Activated naive CD4-positive, alpha-beta T cell treated with anti-CD3 and anti-CD28 coated beads, Interleukin-2, amount 10 ng/mL, durations not matched to agents 7 days and 5 days (primary cell): ENCODE results near the gene ULK4.
"Not testable (repeated sequence)": the region's sequence is repeated elsewhere in the genome, so short reads cannot be mapped to it uniquely, and the experiment has no call there.

Source experiments
- CTCF ChIA-PET: fragments of 350-600 bp; sonication (Branson Sonifier 250); formaldehyde crosslinking; loops from one replicate; lab custom pipeline; 2021; ENCODE audit warnings: antibody characterized with exemption; lab: Charles Lee
- DNase-seq: peaks from one replicate; pipeline ENCODE4 v3.0.0-alpha.2; 2020
- H3K27ac Mint-ChIP-seq: one replicate; pipeline ENCODE4 v1.8.0; 2021; ENCODE audit warnings: mild to moderate bottlenecking, moderate library complexity, mixed read lengths
- H3K27me3 Mint-ChIP-seq: one replicate; pipeline ENCODE4 v1.8.0; 2021; ENCODE audit warnings: mild to moderate bottlenecking, mixed read lengths
- H3K36me3 Mint-ChIP-seq: one replicate; pipeline ENCODE4 v1.8.0; 2021; ENCODE audit warnings: mixed read lengths
- H3K4me1 Mint-ChIP-seq: one replicate; pipeline ENCODE4 v1.8.0; 2021; ENCODE audit warnings: mixed read lengths
- H3K4me3 Mint-ChIP-seq: one replicate; pipeline ENCODE4 v1.8.0; 2021; ENCODE audit warnings: mild to moderate bottlenecking, moderate library complexity, mixed read lengths
- H3K9me3 Mint-ChIP-seq: one replicate; pipeline ENCODE4 v1.8.0; 2021; ENCODE audit warnings: mixed read lengths

The ULK4 gene

DNA sequence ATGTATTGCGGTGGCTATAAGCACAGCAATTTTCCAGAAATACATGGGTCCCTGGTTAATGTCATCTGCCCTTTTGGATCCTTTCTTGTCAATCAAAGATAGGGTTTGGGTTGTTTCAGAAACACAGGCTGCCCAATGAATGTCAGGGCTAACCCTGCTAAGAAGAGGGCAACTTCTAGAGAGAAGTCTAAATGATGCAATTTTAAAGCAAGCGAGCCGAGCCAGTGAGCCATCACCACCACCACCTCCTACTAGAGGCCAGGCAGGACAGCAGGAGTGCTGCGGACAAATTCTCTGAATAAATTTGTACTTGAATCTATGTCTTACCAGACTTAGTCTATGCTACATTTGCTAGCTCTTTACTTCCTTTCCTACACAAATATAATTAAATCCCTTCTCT is 514.2 kb downstream of the ULK4 start:
- CTCF ChIA-PET, result no interaction called here
- no peaks in the 10 kb centered on the region for H3K4me1 Mint-ChIP-seq
- H3K27ac Mint-ChIP-seq, result no peak overlapping the region
- DNase-seq, result no peak
- no peaks in the 10 kb centered on the region for H3K9me3 Mint-ChIP-seq
- H3K27me3 Mint-ChIP-seq, result no peaks in the 10 kb centered on the region
- no peak overlapping the region for H3K4me3 Mint-ChIP-seq
- H3K36me3 Mint-ChIP-seq, result no peaks in the 10 kb centered on the region

DNA sequence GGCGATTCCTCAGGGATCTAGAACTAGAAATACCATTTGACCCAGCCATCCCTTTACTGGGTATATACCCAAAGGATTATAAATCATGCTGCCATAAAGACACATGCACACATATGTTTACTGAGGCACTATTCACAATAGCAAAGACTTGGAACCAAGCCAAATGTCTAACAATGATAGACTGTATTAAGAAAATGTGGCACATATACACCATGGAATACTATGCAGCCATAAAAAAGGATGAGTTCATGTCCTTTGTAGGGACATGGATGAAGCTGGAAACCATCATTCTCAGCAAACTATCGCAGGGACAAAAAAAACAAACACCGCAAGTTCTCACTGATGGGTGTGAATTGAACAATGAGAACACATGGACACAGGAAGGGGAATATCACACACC is 515.6 kb downstream of the ULK4 start:
- H3K4me1 Mint-ChIP-seq, H3K27me3 Mint-ChIP-seq, H3K36me3 Mint-ChIP-seq, H3K27ac Mint-ChIP-seq, H3K9me3 Mint-ChIP-seq, DNase-seq, CTCF ChIA-PET, H3K4me3 Mint-ChIP-seq: not testable (repeated sequence)

DNA sequence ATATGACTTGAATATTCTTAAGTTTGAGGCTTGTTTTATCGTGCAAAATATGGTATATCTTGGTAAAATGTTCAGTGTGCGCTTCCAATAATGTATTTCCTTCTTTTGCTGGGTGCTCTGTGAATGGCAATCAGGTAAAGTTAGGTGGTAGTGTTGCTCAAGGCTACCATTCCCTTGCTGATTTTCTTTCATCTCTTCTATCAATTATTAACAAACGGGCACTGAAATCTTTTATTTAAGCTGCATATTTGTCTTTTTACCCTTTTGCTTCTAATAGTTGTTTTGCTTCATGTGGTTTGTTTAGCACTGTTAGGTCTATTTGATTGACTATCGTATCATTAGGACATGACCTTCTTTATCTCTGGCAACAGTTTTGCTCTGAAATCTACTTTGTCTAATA is 520.3 kb downstream of the ULK4 start:
- H3K4me3 Mint-ChIP-seq, result no peak overlapping the region
- no peaks in the 10 kb centered on the region for H3K9me3 Mint-ChIP-seq
- CTCF ChIA-PET, result no interaction called here
- H3K4me1 Mint-ChIP-seq, result no peaks in the 10 kb centered on the region
- H3K27me3 Mint-ChIP-seq, result no peaks in the 10 kb centered on the region
- no peak for DNase-seq
- H3K36me3 Mint-ChIP-seq, result no peaks in the 10 kb centered on the region
- no peak overlapping the region for H3K27ac Mint-ChIP-seq

DNA sequence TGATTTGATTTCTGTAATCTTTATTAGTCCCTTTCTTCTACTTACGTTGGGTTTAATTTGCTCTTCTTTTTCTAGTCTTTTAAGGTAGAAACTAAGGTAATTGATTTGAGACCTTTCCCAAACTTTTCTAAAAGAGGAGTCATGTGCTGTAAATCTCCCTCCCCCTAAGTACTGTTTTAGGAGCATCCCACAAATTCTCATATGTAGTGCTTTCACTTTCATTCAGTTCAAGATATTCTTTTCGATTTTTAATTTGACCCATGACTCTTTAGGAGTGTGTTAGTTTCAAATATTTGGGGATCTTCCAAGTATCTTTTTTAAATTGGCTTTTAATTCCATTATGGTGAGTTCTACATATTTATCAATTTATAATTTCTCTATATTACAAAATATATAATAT is 520.8 kb downstream of the ULK4 start:
- CTCF ChIA-PET, result no interaction called here
- Mint-ChIP-seq H3K4me1 (no peaks in the 10 kb centered on the region), H3K36me3 (no peaks in the 10 kb centered on the region), H3K9me3 (no peaks in the 10 kb centered on the region), H3K27ac (no peak overlapping the region), H3K27me3 (no peaks in the 10 kb centered on the region), H3K4me3 (no peak overlapping the region)
- DNase-seq, result no peak

DNA sequence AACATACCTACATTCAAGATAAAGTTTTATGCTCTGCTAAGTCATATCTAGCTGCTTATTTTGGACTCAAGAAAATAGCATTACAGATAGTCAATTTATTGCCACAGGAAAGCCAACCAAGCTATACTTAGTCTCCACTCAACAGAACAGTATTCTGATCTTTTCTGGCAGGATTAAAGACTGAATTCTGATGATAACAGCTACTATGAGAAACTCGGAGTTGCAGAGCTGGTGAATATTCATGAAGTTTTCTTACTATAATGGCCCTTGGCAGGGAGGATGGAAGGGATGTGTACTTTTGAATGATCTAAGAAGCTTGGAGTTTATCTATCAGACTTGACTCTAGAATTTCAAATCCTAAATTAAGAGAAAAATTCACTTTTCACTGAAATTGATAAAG is 524.9 kb downstream of the ULK4 start:
- no peaks in the 10 kb centered on the region for H3K27me3 Mint-ChIP-seq
- H3K4me1 Mint-ChIP-seq, result no peaks in the 10 kb centered on the region
- no peaks in the 10 kb centered on the region for H3K9me3 Mint-ChIP-seq
- CTCF ChIA-PET, result interaction anchor here (1.1 kb wide), 1 partner anchor 239 kb away, joined by 3 read pairs; no protein-coding TSS in a partner anchor
- H3K4me3 Mint-ChIP-seq, result no peak overlapping the region
- no peak overlapping the region for H3K27ac Mint-ChIP-seq
- H3K36me3 Mint-ChIP-seq, result no peaks in the 10 kb centered on the region
- DNase-seq, result no peak

DNA sequence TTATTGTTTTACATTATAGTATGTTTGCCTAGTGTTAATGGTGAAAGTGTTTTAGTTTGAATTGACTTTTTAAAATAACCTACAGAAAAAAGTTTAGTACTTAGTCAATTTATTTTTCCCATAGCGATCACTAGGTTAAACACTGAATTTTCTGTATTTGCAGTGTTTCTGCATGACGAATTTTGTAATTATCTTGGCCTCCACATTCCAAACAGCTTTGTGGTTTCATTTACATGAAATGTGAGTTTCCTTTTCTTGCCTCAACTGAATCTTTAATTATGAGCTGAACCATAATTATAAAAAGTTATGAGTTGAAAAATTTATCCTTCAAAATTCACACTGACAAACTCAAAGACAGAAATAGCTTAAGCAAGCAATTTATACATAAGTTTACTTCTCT is 527.1 kb downstream of the ULK4 start:
- CTCF ChIA-PET, result no interaction called here
- H3K4me3 Mint-ChIP-seq, result no peak overlapping the region
- DNase-seq, result no peak

DNA sequence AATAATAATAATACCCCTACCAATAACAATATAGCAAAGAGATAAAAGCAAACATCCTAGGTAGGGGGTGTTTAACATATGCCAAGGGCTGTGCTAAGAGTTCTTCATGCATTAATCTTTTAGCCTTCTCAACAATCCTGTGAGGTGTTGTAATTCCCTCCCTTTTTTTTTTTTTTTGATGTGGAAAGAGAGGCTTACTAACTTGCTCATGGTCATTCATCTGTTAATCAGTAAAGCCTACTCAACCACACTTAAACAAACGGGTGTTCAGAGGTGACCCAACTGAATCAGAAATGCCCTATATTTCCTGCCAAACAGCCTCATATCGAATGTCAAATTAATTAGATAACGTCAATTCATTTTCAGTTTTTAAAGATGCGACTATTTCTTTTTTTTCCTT is 530.5 kb downstream of the ULK4 start:
- peaks cover 4% of the 10 kb centered on the region for H3K27me3 Mint-ChIP-seq
- no peaks in the 10 kb centered on the region for H3K36me3 Mint-ChIP-seq
- no peaks in the 10 kb centered on the region for H3K4me1 Mint-ChIP-seq
- H3K4me3 Mint-ChIP-seq, result no peak overlapping the region
- CTCF ChIA-PET, result no interaction called here
- no peak for DNase-seq
- H3K9me3 Mint-ChIP-seq, result peaks cover 6% of the 10 kb centered on the region
- H3K27ac Mint-ChIP-seq, result no peak overlapping the region

More for the DNA sequence above, 527.1 kb downstream of the ULK4 start:
- Mint-ChIP-seq H3K4me1 (no peaks in the 10 kb centered on the region), H3K9me3 (no peaks in the 10 kb centered on the region), H3K27ac (no peak overlapping the region), H3K36me3 (no peaks in the 10 kb centered on the region), H3K27me3 (no peaks in the 10 kb centered on the region)

DNA sequence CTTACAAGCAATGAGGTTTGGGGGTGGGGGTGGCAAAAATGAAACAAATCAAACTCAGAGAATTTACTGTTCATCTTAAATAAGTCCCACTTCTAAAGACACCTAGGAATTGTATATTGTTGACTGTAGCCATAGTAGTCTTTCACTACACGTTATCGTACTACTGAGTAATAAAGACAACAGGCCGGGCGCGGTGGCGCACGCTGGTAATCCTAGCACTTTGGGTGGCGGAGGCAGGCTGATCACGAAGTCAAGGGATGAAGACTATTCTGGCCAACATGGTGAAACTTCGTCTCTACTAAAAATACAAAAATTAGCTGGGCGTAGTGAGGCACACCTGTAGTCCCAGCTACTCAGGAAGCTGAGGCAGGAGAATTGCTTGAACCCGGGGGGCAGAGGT is 531.0 kb downstream of the ULK4 start:
- CTCF ChIA-PET, result no interaction called here
- no peaks in the 10 kb centered on the region for H3K4me1 Mint-ChIP-seq
- no peak overlapping the region for H3K4me3 Mint-ChIP-seq
- H3K27me3 Mint-ChIP-seq, result peaks cover 9% of the 10 kb centered on the region
- no peaks in the 10 kb centered on the region for H3K36me3 Mint-ChIP-seq
- H3K27ac Mint-ChIP-seq, result no peak overlapping the region
- no peak for DNase-seq
- peaks cover 9% of the 10 kb centered on the region for H3K9me3 Mint-ChIP-seq

DNA sequence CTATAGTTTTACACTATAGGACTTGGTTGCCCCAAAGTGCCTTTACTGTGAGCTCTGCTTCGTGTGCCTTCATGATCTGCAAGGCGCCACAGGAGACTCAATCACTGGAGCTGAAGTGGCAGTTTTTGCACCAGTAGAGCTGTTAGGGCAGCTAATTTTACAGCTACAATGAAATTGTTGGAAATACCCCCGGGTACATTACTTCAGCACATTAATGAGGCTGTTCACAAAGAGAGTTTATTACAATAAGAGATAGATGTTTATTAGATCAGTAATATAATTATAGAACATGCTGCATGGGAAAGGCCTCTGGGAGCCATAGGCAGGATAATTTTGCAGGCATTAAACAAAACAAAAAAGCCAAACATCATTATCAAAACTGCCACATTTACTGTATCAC is 531.5 kb downstream of the ULK4 start:
- Mint-ChIP-seq H3K36me3 (no peaks in the 10 kb centered on the region), H3K27ac (no peak overlapping the region), H3K9me3 (peaks cover 9% of the 10 kb centered on the region), H3K4me3 (no peak overlapping the region), H3K4me1 (no peaks in the 10 kb centered on the region), H3K27me3 (peaks cover 9% of the 10 kb centered on the region)
- CTCF ChIA-PET, result no interaction called here
- DNase-seq, result no peak

DNA sequence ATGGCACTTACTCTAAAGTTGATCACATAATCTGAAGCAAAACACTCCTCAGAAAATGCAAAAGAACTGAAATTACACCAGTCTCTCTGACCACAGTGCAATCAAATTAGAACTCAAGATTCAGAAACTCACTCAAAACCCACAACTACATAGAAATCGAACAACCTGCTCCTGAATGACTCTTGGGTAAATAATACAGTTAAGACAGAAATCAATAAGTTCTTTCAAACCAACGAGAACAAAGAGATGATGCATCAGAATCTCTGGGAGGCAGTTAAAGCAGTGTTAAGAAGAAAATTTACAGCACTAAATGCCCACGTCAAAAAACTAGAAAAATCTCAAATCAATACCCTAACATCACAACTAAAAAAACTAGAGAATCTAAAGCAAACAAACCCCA is 535.4 kb downstream of the ULK4 start:
- Mint-ChIP-seq H3K4me3 (no peak overlapping the region), H3K9me3 (peaks cover 9% of the 10 kb centered on the region), H3K36me3 (no peaks in the 10 kb centered on the region), H3K4me1 (peaks cover 10% of the 10 kb centered on the region), H3K27me3 (peaks cover 17% of the 10 kb centered on the region), H3K27ac (no peak overlapping the region)
- no peak for DNase-seq
- CTCF ChIA-PET, result no interaction called here

DNA sequence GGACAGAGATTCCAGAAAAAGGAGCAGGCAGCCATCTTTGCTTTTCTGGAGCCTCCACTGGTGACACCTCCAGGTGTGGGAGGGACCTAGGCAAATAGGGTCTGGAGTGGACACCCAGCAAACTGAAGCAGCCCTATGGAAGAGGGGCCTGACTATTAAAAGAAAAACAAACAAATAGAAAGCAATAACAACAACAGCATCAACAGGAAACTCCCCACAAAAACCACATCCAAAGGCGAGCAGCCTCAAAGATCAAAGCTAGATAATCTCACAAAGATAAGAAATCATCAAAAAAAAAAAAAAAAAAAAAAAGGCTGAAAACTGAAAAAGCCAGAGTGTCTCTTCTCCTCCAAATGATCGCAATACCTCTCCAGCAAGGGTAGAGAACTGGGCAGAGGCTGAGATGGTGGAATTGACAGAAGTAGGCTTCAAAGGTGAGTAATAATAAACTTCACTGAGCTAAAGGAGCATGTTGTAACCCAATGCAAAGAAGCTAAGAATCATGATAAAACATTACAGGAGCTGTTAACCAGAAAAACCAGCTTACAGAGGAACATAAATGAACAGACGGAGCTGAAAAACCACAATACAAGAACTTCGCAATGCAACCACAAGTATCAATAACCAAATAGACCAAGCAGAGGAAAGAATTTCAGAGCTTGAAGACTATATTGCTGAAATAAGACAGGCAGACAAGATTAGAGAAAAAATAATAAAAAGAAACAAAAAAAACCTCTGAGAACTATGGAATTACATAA is 537.2 kb downstream of the ULK4 start:
- peak; percentile 22 for DNase-seq
- CTCF ChIA-PET, result no interaction called here
- Mint-ChIP-seq H3K4me1 (peaks cover 10% of the 10 kb centered on the region), H3K9me3 (peaks cover 9% of the 10 kb centered on the region), H3K27me3 (peaks cover 17% of the 10 kb centered on the region), H3K4me3 (no peak overlapping the region), H3K27ac (no peak overlapping the region), H3K36me3 (no peaks in the 10 kb centered on the region)

DNA sequence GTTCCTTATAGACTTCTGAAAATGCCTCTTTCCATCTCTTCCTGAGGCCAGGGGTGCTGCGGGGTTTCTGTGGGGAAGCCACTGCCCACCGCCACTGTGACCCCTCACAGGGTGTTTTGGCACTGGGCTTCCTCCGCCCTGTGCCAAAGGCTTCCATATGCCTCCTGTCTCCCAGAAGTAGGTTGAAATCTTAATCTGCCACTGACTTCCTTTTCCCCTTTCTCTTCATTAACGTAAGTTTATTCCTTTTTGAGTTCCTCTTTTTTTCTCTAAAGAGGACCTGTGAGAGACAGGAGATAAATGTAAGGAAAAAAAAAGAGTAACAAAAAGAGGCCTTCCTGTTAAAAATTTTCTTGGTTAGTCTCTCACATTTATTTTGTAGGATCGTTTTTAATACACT is 542.1 kb downstream of the ULK4 start:
- DNase-seq, result no peak
- H3K4me1 Mint-ChIP-seq, result peaks cover 8% of the 10 kb centered on the region
- CTCF ChIA-PET, result no interaction called here
- no peak overlapping the region for H3K4me3 Mint-ChIP-seq
- H3K9me3 Mint-ChIP-seq, result no peaks in the 10 kb centered on the region
- H3K36me3 Mint-ChIP-seq, result no peaks in the 10 kb centered on the region
- peaks cover 8% of the 10 kb centered on the region for H3K27me3 Mint-ChIP-seq
- no peak overlapping the region for H3K27ac Mint-ChIP-seq

DNA sequence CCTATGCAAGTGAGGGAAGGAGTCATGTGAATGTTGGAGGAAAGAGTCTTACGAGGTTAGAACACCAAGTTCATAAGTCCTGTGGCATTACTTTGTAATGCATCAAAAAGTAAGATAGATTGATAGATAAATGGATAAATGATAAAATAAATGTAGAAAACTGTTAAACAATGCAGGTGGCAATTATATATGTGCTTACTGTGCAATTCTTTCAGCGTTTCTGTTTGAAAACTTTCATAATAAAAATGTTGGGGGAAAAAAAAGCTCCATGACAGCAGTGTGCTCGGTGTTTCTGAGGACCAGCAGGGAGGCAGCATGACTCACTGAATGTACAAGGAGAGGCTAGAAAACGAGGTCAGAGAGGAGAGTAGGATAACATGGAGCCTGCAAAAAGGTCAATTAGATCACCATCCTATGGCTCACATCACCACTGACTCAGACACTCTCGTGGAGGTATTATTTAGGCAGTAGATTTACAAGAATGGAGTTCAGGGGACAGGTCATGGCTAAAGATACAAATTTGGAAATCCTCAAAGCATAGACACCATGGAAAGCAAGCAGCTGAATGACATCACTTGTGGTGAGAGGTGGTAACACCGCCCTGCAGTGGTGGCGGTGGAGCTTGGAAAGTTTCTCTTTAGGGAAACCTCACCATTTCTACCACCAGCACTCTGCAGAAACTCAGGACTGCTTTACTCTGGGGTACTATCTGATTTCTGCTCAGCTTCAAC is 542.8 kb downstream of the ULK4 start:
- H3K27ac Mint-ChIP-seq, result no peak overlapping the region
- H3K4me3 Mint-ChIP-seq, result no peak overlapping the region
- CTCF ChIA-PET, result no interaction called here
- peaks cover 7% of the 10 kb centered on the region for H3K27me3 Mint-ChIP-seq
- no peak for DNase-seq
- H3K9me3 Mint-ChIP-seq, result no peaks in the 10 kb centered on the region
- peaks cover 3% of the 10 kb centered on the region for H3K4me1 Mint-ChIP-seq
- no peaks in the 10 kb centered on the region for H3K36me3 Mint-ChIP-seq

DNA sequence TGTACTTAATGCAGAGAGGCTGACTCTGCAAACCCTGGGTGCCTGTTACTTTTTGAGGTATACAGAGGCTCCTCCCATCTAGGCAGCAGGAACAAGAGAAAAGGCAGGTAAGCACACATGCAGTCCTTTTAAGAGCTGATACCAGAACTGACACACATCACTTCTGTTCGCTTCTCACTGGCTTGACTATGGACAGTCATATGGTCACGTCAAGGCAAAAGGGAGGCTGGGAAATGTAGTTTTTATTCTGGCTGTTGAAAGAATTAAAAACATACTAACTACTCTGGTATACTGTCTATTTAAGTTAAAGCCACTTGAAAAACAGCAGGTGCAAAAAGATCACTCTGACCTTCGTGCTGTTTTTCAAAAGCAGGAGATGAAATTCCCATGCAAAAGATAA is 544.3 kb downstream of the ULK4 start:
- H3K27ac Mint-ChIP-seq, result no peak overlapping the region
- no peaks in the 10 kb centered on the region for H3K36me3 Mint-ChIP-seq
- no peak for DNase-seq
- no peaks in the 10 kb centered on the region for H3K9me3 Mint-ChIP-seq
- H3K4me3 Mint-ChIP-seq, result no peak overlapping the region
- H3K4me1 Mint-ChIP-seq, result peaks cover 3% of the 10 kb centered on the region
- CTCF ChIA-PET, result no interaction called here
- no peaks in the 10 kb centered on the region for H3K27me3 Mint-ChIP-seq

DNA sequence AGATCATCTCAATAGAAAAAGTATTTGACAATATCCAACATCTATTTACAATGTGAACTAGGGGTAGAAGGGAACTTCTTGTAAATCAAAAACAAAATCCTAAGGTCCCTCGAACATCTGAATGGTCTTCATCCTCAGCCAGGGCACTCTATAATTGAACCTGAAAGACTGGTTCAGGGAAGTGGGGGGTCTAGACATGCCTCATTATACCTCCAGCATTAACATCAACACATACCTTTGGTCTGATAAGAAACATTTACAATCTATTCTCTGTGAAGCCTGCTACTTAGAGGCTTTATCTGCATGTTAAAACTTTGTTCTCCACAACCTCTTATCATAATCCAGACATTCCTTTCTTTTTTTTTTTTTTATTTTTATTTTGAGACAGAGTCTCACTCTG is 550.8 kb downstream of the ULK4 start:
- CTCF ChIA-PET, result no interaction called here
- Mint-ChIP-seq H3K9me3 (no peaks in the 10 kb centered on the region), H3K4me3 (no peak overlapping the region), H3K27me3 (no peaks in the 10 kb centered on the region), H3K36me3 (no peaks in the 10 kb centered on the region), H3K27ac (no peak overlapping the region), H3K4me1 (no peaks in the 10 kb centered on the region)
- no peak for DNase-seq
